A549 (cell line): ENCODE results near the gene STAT5B. TPM values are rescaled to one million over a fixed set of nuclear protein-coding genes. Genes with fewer than 3 reads are reported as not detected.

Experiments used
- ATAC-seq, 2 experiments: fragments of 200-7000 bp in 1 of 2; fragments of >200 bp in 1 of 2; cut with Nextera tagmentation in 1 of 2; cut with Tn5 transposase in 1 of 2; 3 replicates each; pipeline versions ENCODE4 v1.8.0 to v1.9.1; 2018 to 2020; ENCODE audit warnings: mild to moderate bottlenecking in 1 of 2, moderate library complexity in 1 of 2
- CTCF ChIA-PET: fragments of 300-600 bp; sonication (Branson Sonifier 250); formaldehyde crosslinking; extraction: SDS; loops from one replicate; lab custom pipeline; 2021; ENCODE audit warnings: antibody characterized with exemption, inconsistent platforms; lab: Yijun Ruan, JAX
- POLR2A ChIA-PET: fragments of 350-600 bp; formaldehyde crosslinking; extraction: SDS; loops from one replicate; lab custom pipeline; 2021; ENCODE audit warnings: antibody characterized with exemption, inconsistent platforms; lab: Yijun Ruan, JAX
- DNase-seq, 2 experiments: peaks; one replicate each; pipeline versions ENCODE4 v3.0.0 to v3.0.0-alpha.2; 2011 to 2016; ENCODE audit warnings: low read depth in 1 of 2, low spot score in 1 of 2
- FAIRE-seq: peaks from 2 replicates; lab custom pipeline; 2011; peaks lifted over from hg19 to GRCh38; lab: Jason Lieb, UNC
- H3K27ac ChIP-seq, 2 experiments: fragments of >200 bp; sonication (Bioruptor Twin); formaldehyde crosslinking; 3 replicates each; pipeline ENCODE4 v1.5.1; 2016 to 2017
- H3K4me1 ChIP-seq: fragments of >200 bp; sonication (Bioruptor Twin); formaldehyde crosslinking; 3 replicates; pipeline ENCODE4 v1.6.1; 2016
- H3K4me2 ChIP-seq: fragments of >200 bp; sonication (Bioruptor Twin); formaldehyde crosslinking; 3 replicates; pipeline ENCODE4 v1.6.1; 2016
- H3K4me3 ChIP-seq: fragments of >200 bp; sonication (Bioruptor Twin); formaldehyde crosslinking; 3 replicates; pipeline ENCODE4 v1.5.1; 2016
- H3K9me3 ChIP-seq: fragments of >200 bp; sonication (Bioruptor Twin); formaldehyde crosslinking; 3 replicates; pipeline ENCODE4 v1.6.1; 2016
- ATOH8 ChIP-seq: fragments of 250-450 bp; sonication (Bioruptor Pico); IDR thresholded peaks from 2 replicates; pipeline ENCODE4 v1.5.0; 2020; ENCODE audit warnings: low read depth, mild to moderate bottlenecking, moderate library complexity
- BHLHE40 ChIP-seq: IDR thresholded peaks from 2 replicates; pipeline ENCODE4 v1.6.1; 2012; ENCODE audit warnings: low read depth, low read length, inconsistent platforms
- CBX2 ChIP-seq: fragments of 200-600 bp; sonication (generic); IDR thresholded peaks from 2 replicates; pipeline ENCODE4 v1.6.1; 2016; ENCODE audit warnings: low read depth, mild to moderate bottlenecking, borderline replicate concordance
- CEBPB ChIP-seq, 2 experiments: fragments of >200 bp in 1 of 2; sonication (Bioruptor Twin) in 1 of 2; formaldehyde crosslinking in 1 of 2; IDR thresholded peaks; 2 replicates each; pipeline ENCODE4 v1.6.1; 2012 to 2016
- CTCF ChIP-seq: fragments of >200 bp; sonication (Bioruptor Twin); formaldehyde crosslinking; IDR thresholded peaks from 3 replicates; pipeline ENCODE4 v1.5.1; 2016
- E2F6 ChIP-seq: IDR thresholded peaks from 2 replicates; pipeline ENCODE4 v1.6.1; 2012; ENCODE audit warnings: low read depth, borderline replicate concordance
- EP300 ChIP-seq, 2 experiments: fragments of >200 bp; sonication (Bioruptor Twin); formaldehyde crosslinking; IDR thresholded peaks; 2 replicates in 1 of 2; 3 replicates in 1 of 2; pipeline ENCODE4 v1.6.1; 2016 to 2017
- ESRRA ChIP-seq: fragments of 150-350 bp; IDR thresholded peaks from 2 replicates; pipeline ENCODE4 v1.6.1; 2014; ENCODE audit warnings: mild to moderate bottlenecking, low read length, borderline replicate concordance
- FOSB ChIP-seq: fragments of 250-450 bp; sonication (Bioruptor Pico); IDR thresholded peaks from 2 replicates; pipeline ENCODE4 v1.5.0; 2020; ENCODE audit warnings: mild to moderate bottlenecking, moderate library complexity
- FOSL2 ChIP-seq, 2 experiments: fragments of 450-650 bp in 1 of 2; fragments of >200 bp in 1 of 2; sonication (Bioruptor Twin) in 1 of 2; formaldehyde crosslinking; IDR thresholded peaks; 2 replicates each; pipeline versions ENCODE4 v1.5.0 to v1.6.1; 2016 to 2020; ENCODE audit warnings: mild to moderate bottlenecking in 1 of 2, moderate library complexity in 1 of 2
- FOXS1 ChIP-seq: fragments of 250-450 bp; sonication (Bioruptor Pico); IDR thresholded peaks from 2 replicates; pipeline ENCODE4 v1.5.0; 2020; ENCODE audit warnings: mild to moderate bottlenecking, moderate library complexity
- HDAC2 ChIP-seq: fragments of 200-600 bp; sonication (generic); IDR thresholded peaks from 2 replicates; pipeline ENCODE4 v1.6.1; 2016
- HOXB13 ChIP-seq: fragments of 250-450 bp; sonication (Bioruptor Pico); IDR thresholded peaks from 2 replicates; pipeline ENCODE4 v1.5.0; 2020; ENCODE audit warnings: low read depth, mild to moderate bottlenecking, moderate library complexity
- KDM1A ChIP-seq: fragments of 200-600 bp; sonication (generic); IDR thresholded peaks from 2 replicates; pipeline ENCODE4 v1.6.1; 2016; ENCODE audit warnings: low read depth, mild to moderate bottlenecking
- KDM5A ChIP-seq: fragments of 200-600 bp; sonication (generic); IDR thresholded peaks from 2 replicates; pipeline ENCODE4 v1.6.1; 2016; ENCODE audit warnings: antibody characterized with exemption, mild to moderate bottlenecking
- MAFK ChIP-seq: fragments of 450-650 bp; IDR thresholded peaks from 2 replicates; pipeline ENCODE4 v1.6.1; 2014; ENCODE audit not compliant: partially characterized antibody
- MYC ChIP-seq: IDR thresholded peaks from 2 replicates; pipeline ENCODE4 v1.6.1; 2012; ENCODE audit warnings: mild to moderate bottlenecking, inconsistent platforms, low read length, improper control_type of control experiment, borderline replicate concordance
- NFE2L2 ChIP-seq: fragments of 150-350 bp; conservative IDR thresholded peaks from 2 replicates; pipeline ENCODE4 v1.6.1; 2014; ENCODE audit warnings: low read length
- NR3C1 ChIP-seq: fragments of >200 bp; sonication (Bioruptor Twin); formaldehyde crosslinking; IDR thresholded peaks from 3 replicates; pipeline ENCODE4 v1.6.1; 2017
- RARB ChIP-seq: fragments of 250-450 bp; sonication (Bioruptor Pico); IDR thresholded peaks from 2 replicates; pipeline ENCODE4 v1.8.0; 2021; ENCODE audit warnings: mild to moderate bottlenecking, moderate library complexity
- RCOR1 ChIP-seq: fragments of 150-350 bp; IDR thresholded peaks from 2 replicates; pipeline ENCODE4 v1.6.1; 2014; ENCODE audit warnings: antibody characterized with exemption, low read length, low read depth
- RFX5 ChIP-seq: fragments of 450-650 bp; IDR thresholded peaks from 2 replicates; pipeline ENCODE4 v1.7.1; 2014; ENCODE audit warnings: antibody characterized with exemption, mild to moderate bottlenecking, moderate library complexity
- SREBF2 ChIP-seq: fragments of 450-650 bp; IDR thresholded peaks from 2 replicates; pipeline ENCODE4 v1.6.1; 2014; ENCODE audit warnings: mild to moderate bottlenecking, moderate library complexity
- TP53 ChIP-seq: fragments of 250-450 bp; sonication (Bioruptor Pico); IDR thresholded peaks from 2 replicates; pipeline ENCODE4 v1.5.0; 2021; ENCODE audit warnings: mild to moderate bottlenecking, moderate library complexity
- WGBS: methylation state at CpG from one replicate; pipeline ENCODE4 v1.1.6; 2017; ENCODE audit errors: missing lambda C conversion rate; 5-methylcytosine and 5-hydroxymethylcytosine counted together
- polyA plus RNA-seq, 4 experiments: library from polyadenylated mRNA; depleted of rRNA in 3 of 4; stranded (reverse); fragments of >200 nt; fragmentation: RNase III in 1 of 4; extraction: RNeasy Plus Mini Kit Qiagen cat#74134 plus additional on column Dnase treatment in 1 of 4; gene quantifications; 2 replicates in 3 of 4; 3 replicates in 1 of 4; pipeline ENCODE4 v1.2.3, GENCODE V29; 2011 to 2017

The STAT5B gene
- polyA plus RNA-seq, 2 of the 4 experiments (the other 2 are of a cell fraction), result 31.2 to 37.6 TPM

GRCh38 chr17:42283241-42284023, 7.2 kb upstream of the STAT5B start:
- H3K27ac ChIP-seq, result no peak overlapping the region
- ATAC-seq, result no peak
- WGBS, result 92% methylated on average over 7 of the region's 7 CpGs
- peaks cover 12% of the 10 kb centered on the region for H3K4me1 ChIP-seq
- no peak overlapping the region for H3K4me2 ChIP-seq
- no peak for FAIRE-seq
- CTCF ChIA-PET, result interaction anchor here (0.7 to 3.5 kb wide), 9 partner anchors 10 to 244 kb away, joined by 3 to 12 read pairs (median 4); no protein-coding TSS in a partner anchor
- DNase-seq, result no peak
- TF ChIP-seq CTCF, result no peak
- H3K9me3 ChIP-seq, result no peaks in the 10 kb centered on the region
- no peak overlapping the region for H3K4me3 ChIP-seq
- POLR2A ChIA-PET, result no interaction called here

GRCh38 chr17:42282478-42283080, 6.4 kb upstream of the STAT5B start:
- no peak for TF ChIP-seq RFX5
- no peak for TF ChIP-seq TP53 (CRISPR knock-in tag)
- no peak for TF ChIP-seq KDM1A
- TF ChIP-seq RCOR1, result no peak
- no peak for TF ChIP-seq EP300 (IDR thresholded peaks at IDR 0.05)
- TF ChIP-seq NR3C1, result no peak
- no peak for TF ChIP-seq ESRRA
- TF ChIP-seq CBX2, result no peak
- Histone ChIP-seq H3K4me3 (no peak overlapping the region), H3K27ac (no peak overlapping the region), H3K4me2 (no peak overlapping the region), H3K9me3 (no peaks in the 10 kb centered on the region), H3K4me1 (peaks cover 8% of the 10 kb centered on the region; the same call in 2 of the 3 replicates)
- ChIA-PET CTCF (interaction anchor here (0.8 to 2.0 kb wide), 6 partner anchors 27 to 244 kb away, joined by 3 to 9 read pairs (median 4); no protein-coding TSS in a partner anchor), POLR2A (interaction anchor here (0.7 kb wide), 1 partner anchor 1920 kb away, joined by 3 read pairs; no protein-coding TSS in a partner anchor)
- 87% methylated on average over 6 of the region's 6 CpGs for WGBS
- FAIRE-seq, result no peak
- ATAC-seq, result peak; percentile 30 to 42; a peak in 3 of 6 replicates
- DNase-seq, result no peak

GRCh38 chr17:42281571-42282096, 5.4 kb upstream of the STAT5B start:
- H3K4me2 ChIP-seq, result no peak overlapping the region
- WGBS, result 78% methylated on average over 7 of the region's 7 CpGs
- DNase-seq (no peak), FAIRE-seq (no peak), ATAC-seq (no peak)
- H3K4me1 ChIP-seq, result peaks cover 6% of the 10 kb centered on the region
- no peaks in the 10 kb centered on the region for H3K9me3 ChIP-seq
- H3K27ac ChIP-seq, result no peak overlapping the region
- POLR2A ChIA-PET, result no interaction called here
- CTCF ChIA-PET, result interaction anchor here (0.6 to 2.0 kb wide), 8 partner anchors 12 to 245 kb away, joined by 3 to 9 read pairs (median 3); no protein-coding TSS in a partner anchor
- no peak overlapping the region for H3K4me3 ChIP-seq
- TF ChIP-seq KDM5A (no peak), MYC (no peak), EP300 (IDR thresholded peaks at IDR 0.05) (no peak), TP53 (CRISPR knock-in tag) (no peak), SREBF2 (no peak), FOSL2 (IDR thresholded peaks at IDR 0.05) (no peak), FOSL2 (CRISPR knock-in tag; IDR thresholded peaks at IDR 0.05) (no peak), FOSB (CRISPR knock-in tag) (no peak), NFE2L2 (no peak), BHLHE40 (no peak), ATOH8 (CRISPR knock-in tag) (no peak), HOXB13 (no peak), HDAC2 (no peak), E2F6 (no peak), RARB (no peak), MAFK (no peak), FOXS1 (CRISPR knock-in tag) (no peak), CEBPB (IDR thresholded peaks at IDR 0.05) (no peak)
